Epithelial cell of prostate (primary cell): Measurements from ENCODE around the gene SLC12A3.
"Not testable (repeated sequence)": the region's sequence is repeated elsewhere in the genome, so short reads cannot be mapped to it uniquely, and the experiment has no call there.

Experiments used
- DNase-seq: peaks from one replicate; pipeline ENCODE4 v3.0.0-alpha.2; 2011; ENCODE audit warnings: low read depth, low spot score
- H3K27ac ChIP-seq: fragments of 450-650 bp; 2 replicates; pipeline ENCODE4 v1.5.1; 2017; ENCODE audit warnings: mild to moderate bottlenecking

The SLC12A3 gene

GRCh38 chr16:56884929-56885328 is 19.9 kb downstream of the SLC12A3 start:
- DNase-seq = not testable (repeated sequence)

GRCh38 chr16:56885446-56886162 is 20.6 kb downstream of the SLC12A3 start:
- no peak for DNase-seq
- no peak overlapping the region for H3K27ac ChIP-seq

More at GRCh38 chr16:56884929-56885328, 19.9 kb downstream of the SLC12A3 start:
- H3K27ac ChIP-seq = not testable (repeated sequence)

GRCh38 chr16:56886296-56886695 is 21.3 kb downstream of the SLC12A3 start:
- H3K27ac ChIP-seq = no peak overlapping the region

GRCh38 chr16:56886826-56887225 is 21.8 kb downstream of the SLC12A3 start:
- H3K27ac ChIP-seq = no peak overlapping the region

More at GRCh38 chr16:56886296-56886695, 21.3 kb downstream of the SLC12A3 start:
- DNase-seq = no peak

GRCh38 chr16:56888806-56889205 is 23.8 kb downstream of the SLC12A3 start:
- DNase-seq = no peak
- no peak overlapping the region for H3K27ac ChIP-seq

More at GRCh38 chr16:56886826-56887225, 21.8 kb downstream of the SLC12A3 start:
- DNase-seq = no peak

GRCh38 chr16:56889206-56889605 is 24.2 kb downstream of the SLC12A3 start:
- H3K27ac ChIP-seq = no peak overlapping the region
- no peak for DNase-seq

GRCh38 chr16:56891685-56892084 is 26.7 kb downstream of the SLC12A3 start:
- DNase-seq = no peak
- H3K27ac ChIP-seq = no peak overlapping the region

GRCh38 chr16:56892705-56893104 is 27.7 kb downstream of the SLC12A3 start:
- H3K27ac ChIP-seq = no peak overlapping the region
- no peak for DNase-seq

GRCh38 chr16:56894331-56894917 is 29.4 kb downstream of the SLC12A3 start:
- no peak for DNase-seq
- no peak overlapping the region for H3K27ac ChIP-seq

GRCh38 chr16:56895813-56896212 is 30.8 kb downstream of the SLC12A3 start:
- DNase-seq = no peak
- no peak overlapping the region for H3K27ac ChIP-seq

- no peak for DNase-seq
- no peak overlapping the region for H3K27ac ChIP-seq
Observed at GRCh38 chr16:56896244-56896643, 31.2 kb downstream of the SLC12A3 start.

GRCh38 chr16:56897026-56897799 is 32.2 kb downstream of the SLC12A3 start:
- no peak for DNase-seq
- no peak overlapping the region for H3K27ac ChIP-seq

GRCh38 chr16:56898847-56899246 is 33.8 kb downstream of the SLC12A3 start:
- no peak for DNase-seq
- H3K27ac ChIP-seq = no peak overlapping the region

GRCh38 chr16:56903866-56904265 is 38.9 kb downstream of the SLC12A3 start:
- no peak for DNase-seq
- no peak overlapping the region for H3K27ac ChIP-seq

- H3K27ac ChIP-seq = no peak overlapping the region
- no peak for DNase-seq
Observed at GRCh38 chr16:56907401-56907800, 42.4 kb downstream of the SLC12A3 start.

- DNase-seq = no peak
- peak overlapping the region; percentile 90 for H3K27ac ChIP-seq
Observed at GRCh38 chr16:56909527-56909979, 44.5 kb downstream of the SLC12A3 start.

GRCh38 chr16:56910112-56910511 is 45.1 kb downstream of the SLC12A3 start:
- peak overlapping the region; percentile 90 for H3K27ac ChIP-seq

GRCh38 chr16:56910654-56911539 is 45.9 kb downstream of the SLC12A3 start:
- DNase-seq = peak; percentile 26
- peak overlapping the region; percentile 90 for H3K27ac ChIP-seq

More at GRCh38 chr16:56910112-56910511, 45.1 kb downstream of the SLC12A3 start:
- DNase-seq = no peak

GRCh38 chr16:56911771-56912571 is 47.0 kb downstream of the SLC12A3 start:
- H3K27ac ChIP-seq = peak overlapping the region; percentile 90

More at GRCh38 chr16:56911771-56912571, 47.0 kb downstream of the SLC12A3 start:
- no peak for DNase-seq
